Fibroblast of villous mesenchyme (primary cell): ENCODE results near the gene BTBD18. TPM values are rescaled to one million over a fixed set of nuclear protein-coding genes. Genes with fewer than 3 reads are reported as not detected.

Experiments
- DNase-seq: peaks from one replicate; pipeline ENCODE4 v3.0.0-alpha.2; 2010; ENCODE audit warnings: low read depth
- H3K4me3 ChIP-seq: 2 replicates; pipeline ENCODE4 v1.5.1; 2011; ENCODE audit warnings: low read depth, mild to moderate bottlenecking, low read length
- total RNA-seq: library from RNA; depleted of rRNA; stranded (reverse); fragments of >200 nt; gene quantifications from 2 replicates; pipeline ENCODE4 v1.2.3, GENCODE V29; 2012
- TF ChIP-seq, protein P1 (sequence below): IDR thresholded peaks from 2 replicates; pipeline ENCODE4 v1.5.1; 2012; ENCODE audit warnings: low read depth, mild to moderate bottlenecking, low read length; ENCODE audit not compliant: insufficient read depth

BTBD18 gene
- total RNA-seq, 1 donor = not detected

DNA sequence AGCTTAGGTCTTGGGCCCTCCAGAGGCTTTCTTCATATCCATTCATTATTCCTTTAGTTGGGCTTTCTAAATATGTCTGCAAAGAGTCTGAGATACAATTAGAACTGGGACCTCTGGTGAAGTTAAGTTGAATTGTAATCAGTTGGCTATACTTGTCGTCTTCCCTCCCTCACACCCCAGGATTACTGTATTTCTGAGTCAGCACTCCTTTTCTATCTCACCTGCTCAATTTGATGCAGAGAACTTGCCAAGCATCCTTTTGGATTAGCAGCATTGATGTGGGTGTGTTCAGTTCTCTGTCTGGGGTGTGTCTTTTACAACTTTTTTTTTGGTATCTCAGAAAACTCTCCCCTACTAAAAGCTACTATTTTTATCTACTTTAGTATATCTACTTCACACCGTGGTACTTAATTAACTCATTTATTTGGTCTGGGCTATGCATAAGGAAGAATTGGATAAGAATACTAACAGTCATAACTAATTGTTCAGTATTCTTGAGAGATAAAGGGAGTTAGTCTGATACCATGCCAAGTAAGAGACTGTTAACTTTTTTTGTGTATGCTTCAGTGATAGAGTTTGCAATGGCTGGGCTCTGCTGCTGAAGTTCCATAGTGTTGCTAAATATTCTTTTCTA is 25.1 kb upstream of the BTBD18 start:
- no peak overlapping the region for H3K4me3 ChIP-seq
- no peak for DNase-seq
- TF ChIP-seq, protein P1, sequence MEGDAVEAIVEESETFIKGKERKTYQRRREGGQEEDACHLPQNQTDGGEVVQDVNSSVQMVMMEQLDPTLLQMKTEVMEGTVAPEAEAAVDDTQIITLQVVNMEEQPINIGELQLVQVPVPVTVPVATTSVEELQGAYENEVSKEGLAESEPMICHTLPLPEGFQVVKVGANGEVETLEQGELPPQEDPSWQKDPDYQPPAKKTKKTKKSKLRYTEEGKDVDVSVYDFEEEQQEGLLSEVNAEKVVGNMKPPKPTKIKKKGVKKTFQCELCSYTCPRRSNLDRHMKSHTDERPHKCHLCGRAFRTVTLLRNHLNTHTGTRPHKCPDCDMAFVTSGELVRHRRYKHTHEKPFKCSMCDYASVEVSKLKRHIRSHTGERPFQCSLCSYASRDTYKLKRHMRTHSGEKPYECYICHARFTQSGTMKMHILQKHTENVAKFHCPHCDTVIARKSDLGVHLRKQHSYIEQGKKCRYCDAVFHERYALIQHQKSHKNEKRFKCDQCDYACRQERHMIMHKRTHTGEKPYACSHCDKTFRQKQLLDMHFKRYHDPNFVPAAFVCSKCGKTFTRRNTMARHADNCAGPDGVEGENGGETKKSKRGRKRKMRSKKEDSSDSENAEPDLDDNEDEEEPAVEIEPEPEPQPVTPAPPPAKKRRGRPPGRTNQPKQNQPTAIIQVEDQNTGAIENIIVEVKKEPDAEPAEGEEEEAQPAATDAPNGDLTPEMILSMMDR = no peak

DNA sequence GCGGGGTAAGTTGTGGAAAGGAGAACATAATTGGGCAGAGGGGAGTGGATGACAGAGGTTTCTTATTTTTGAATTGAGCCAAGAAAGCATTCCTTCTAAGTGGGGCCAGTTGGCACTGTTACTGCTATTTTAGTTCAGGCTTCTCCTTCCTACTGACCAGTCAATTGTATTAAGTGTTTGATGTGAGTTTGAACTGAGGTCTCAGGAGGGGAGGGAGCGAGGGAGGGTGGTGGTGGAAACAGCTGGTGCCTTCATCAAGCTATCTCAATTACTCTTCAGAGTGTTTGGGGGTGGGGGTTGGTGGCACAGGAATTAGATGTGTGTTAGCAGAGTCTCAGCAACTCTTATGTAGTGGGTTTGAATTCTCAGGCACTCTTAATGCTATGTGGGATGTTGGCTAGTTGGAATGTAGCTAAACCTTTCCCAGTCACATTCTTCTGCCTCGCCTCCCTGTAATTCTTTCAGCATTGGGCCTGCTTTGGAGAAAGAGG is 24.5 kb upstream of the BTBD18 start:
- peak; percentile 40 for DNase-seq
- no peak overlapping the region for H3K4me3 ChIP-seq

DNA sequence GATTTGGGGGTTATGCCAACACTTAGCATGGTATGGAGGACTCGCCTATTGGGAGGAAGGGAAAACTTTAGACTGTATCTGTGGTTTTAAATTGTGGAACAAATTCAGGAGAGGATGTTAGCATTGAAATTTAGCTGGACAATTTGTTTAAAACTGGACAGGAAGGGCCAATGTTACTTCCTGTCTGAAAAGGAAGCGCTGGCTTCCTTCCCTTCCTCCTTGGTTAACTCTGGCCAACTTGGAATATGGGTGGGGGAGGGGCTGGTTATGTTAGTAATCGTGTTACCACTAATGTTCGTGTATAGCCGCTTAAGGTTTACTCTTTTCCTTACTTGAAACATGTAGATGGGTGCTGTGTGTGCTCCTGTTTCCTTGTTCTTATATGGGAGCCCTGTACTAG is 23.9 kb upstream of the BTBD18 start:
- DNase-seq = no peak
- TF ChIP-seq, protein P1 = no peak
- no peak overlapping the region for H3K4me3 ChIP-seq

More for the DNA sequence above, 24.5 kb upstream of the BTBD18 start:
- TF ChIP-seq, protein P1 = no peak

DNA sequence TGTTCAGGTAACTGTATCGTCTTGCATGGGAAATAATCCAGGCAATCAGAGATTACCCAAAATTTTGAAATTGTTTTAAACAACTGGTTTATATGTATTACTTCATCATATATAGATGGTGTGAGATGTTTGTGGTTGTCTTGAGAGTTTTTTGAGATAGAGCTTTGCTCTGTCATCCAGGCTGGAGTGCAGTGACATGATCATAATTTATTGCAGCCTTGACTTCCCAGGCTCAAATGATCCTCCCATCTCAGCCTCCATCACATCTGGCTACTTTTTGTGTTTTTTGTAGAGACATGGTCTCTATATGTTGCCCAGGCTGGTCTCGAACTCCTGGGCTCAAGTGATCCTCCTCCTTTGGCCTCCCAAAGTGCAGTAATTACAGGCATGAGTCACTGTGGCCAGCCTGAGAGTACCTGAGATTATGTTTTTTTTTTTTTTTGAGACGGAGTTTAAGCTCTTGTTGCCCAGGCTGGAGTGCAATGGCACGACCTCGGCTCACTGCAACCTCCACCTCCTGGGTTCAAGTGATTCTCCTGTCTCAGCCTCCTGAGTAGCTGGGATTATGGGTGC is 21.5 kb upstream of the BTBD18 start:
- TF ChIP-seq, protein P1 = no peak
- H3K4me3 ChIP-seq = no peak overlapping the region
- DNase-seq = no peak

DNA sequence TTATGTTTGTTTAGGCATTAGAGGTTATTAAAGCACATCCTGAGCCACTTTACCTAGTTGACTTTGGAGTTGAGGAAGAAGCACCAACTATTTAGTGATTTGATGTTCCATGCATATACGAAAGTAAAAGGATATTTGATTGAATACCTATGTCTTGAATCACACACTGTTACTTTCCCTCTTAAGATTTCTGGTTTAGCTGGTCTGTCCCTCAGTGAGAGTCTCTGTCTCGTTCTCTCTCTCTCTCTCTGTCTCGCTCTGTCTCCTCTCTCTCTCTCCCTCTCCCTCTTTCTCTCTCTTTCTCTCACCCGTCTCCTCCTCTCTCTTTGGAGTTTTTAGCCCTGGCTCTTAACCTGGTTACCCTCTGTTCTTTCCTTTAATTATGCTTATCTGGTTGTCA is 20.9 kb upstream of the BTBD18 start:
- no peak overlapping the region for H3K4me3 ChIP-seq
- no peak for DNase-seq
- TF ChIP-seq, protein P1 = no peak

DNA sequence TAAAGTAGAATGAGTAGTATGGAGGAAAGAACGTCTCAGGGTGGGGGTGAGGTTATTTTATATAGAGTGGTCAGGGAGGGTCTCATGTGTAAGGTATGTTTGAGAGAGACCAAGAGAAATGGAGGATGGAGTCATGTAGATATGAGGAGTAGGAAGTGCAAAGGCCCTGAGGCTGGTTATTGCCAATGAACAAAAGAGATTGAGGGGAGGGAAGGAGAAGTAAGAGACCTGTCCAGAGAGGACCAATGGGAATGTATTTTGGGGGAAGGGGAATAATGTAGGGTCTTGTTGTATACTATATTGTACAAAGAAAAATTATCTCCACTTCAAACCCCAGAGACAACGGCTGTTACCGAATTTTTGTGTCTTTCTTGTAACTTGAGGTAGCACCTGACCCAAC is 19.7 kb upstream of the BTBD18 start:
- TF ChIP-seq, protein P1 = no peak
- no peak for DNase-seq
- H3K4me3 ChIP-seq = no peak overlapping the region
